ENCODE results near the gene MELTF.

Gene MELTF

GRCh38 chr3:196994056-196994455 is 35.6 kb downstream of the MELTF start:
- DNase-seq (ENCODE audit: low spot score): no peak

DNA sequence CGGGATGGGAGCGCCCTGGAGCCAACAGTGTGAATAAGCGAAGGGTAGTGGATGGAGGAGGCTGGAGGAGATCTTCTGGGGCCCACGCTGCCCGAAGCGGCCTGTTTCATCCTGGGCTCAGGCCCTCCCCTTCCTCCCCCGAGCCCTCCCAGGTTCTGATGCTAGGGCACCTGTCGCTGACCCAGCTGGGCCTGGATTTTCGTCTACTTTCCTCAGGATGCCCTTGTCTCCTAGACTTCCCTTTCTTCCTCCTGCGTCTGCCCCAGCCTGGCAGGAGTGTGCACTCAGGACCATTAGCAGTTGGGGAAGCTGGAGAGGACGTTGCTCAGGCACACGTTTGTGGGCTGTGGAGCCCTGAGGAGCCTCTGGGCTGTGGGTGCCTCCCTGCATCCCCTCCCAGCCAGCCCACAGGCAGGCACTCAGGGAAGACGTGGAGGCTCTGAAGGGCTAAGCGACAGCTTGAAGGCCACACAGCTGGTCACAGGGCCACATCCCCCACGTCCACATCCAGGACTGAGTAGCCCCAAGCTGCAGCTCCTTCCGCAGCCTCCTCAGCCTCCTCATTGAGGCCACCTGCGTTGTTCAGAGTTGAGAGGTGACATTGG is 37.1 kb downstream of the MELTF start:
- DNase-seq (ENCODE audit: low spot score): no peak

DNA sequence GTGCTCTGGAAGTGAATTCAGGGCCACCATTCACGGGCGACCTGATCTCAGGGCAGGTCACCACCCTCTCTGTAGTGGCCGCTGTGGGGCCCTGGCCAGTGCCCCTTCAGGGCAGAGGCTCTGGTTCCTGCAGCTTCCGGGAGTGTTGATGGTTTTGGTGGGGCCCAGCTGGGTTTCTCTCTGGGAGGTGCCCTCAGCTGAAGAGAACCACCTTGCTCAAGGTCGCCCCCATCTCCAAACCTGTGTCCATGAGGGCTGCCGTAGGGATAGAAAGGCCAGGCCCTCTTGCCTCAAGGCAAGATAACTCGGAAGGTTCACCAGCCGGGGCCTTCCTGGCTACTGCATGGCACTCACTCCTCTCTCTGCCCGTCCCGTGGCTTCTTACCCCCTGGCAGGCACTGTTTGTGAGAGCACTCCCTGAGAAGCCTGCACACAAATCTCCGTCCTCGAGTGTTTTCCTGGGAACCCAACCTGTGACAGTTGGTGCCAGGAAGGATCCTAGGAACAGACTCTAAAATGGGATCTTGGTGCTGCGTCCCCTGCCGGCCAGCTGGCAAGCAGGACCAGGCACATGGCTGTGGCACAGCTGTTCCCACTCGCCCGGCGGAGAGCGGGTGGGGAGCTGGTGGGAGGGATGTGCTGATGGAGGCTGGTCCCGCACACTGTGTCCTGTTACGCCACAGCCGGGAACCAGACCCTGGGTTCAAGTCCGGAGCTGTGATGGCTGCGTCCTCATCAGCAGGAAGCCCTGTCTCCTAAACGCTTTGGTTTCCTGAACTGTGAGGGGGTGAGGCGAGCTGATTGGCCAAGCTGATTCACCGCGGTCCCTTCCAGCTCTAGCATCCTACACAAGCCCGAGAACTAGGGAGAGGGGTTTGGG is 37.8 kb downstream of the MELTF start:
- DNase-seq (ENCODE audit: low spot score): no peak

GRCh38 chr3:196990601-196991007 is 39.0 kb downstream of the MELTF start:
- no peak for DNase-seq (ENCODE audit: low spot score)

GRCh38 chr3:196989721-196990262 is 39.8 kb downstream of the MELTF start:
- no peak for DNase-seq (ENCODE audit: low spot score)

- DNase-seq (ENCODE audit: low spot score): no peak
Measured at GRCh38 chr3:196988241-196989029, 41.2 kb downstream of the MELTF start.

DNA sequence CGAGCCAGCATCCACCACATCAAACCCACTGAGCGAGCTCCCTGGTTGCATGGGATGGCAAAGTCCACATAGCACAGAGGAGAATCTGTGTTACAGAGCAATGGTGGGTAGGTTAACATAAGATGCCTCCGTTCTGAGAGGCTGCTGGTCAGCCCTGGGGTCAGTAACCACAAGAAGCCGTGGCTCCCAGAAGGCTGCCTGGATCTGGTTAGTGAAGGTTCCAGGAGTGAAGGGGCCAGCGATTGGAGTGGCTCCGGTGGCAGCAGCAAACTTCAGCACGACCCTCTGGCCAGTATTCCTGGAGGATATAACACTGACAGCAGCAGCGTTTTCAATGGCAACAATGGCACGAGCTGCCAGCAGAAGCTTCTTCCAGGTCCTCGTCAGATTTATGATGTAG is 42.6 kb downstream of the MELTF start:
- no peak for DNase-seq (ENCODE audit: low spot score)

DNA sequence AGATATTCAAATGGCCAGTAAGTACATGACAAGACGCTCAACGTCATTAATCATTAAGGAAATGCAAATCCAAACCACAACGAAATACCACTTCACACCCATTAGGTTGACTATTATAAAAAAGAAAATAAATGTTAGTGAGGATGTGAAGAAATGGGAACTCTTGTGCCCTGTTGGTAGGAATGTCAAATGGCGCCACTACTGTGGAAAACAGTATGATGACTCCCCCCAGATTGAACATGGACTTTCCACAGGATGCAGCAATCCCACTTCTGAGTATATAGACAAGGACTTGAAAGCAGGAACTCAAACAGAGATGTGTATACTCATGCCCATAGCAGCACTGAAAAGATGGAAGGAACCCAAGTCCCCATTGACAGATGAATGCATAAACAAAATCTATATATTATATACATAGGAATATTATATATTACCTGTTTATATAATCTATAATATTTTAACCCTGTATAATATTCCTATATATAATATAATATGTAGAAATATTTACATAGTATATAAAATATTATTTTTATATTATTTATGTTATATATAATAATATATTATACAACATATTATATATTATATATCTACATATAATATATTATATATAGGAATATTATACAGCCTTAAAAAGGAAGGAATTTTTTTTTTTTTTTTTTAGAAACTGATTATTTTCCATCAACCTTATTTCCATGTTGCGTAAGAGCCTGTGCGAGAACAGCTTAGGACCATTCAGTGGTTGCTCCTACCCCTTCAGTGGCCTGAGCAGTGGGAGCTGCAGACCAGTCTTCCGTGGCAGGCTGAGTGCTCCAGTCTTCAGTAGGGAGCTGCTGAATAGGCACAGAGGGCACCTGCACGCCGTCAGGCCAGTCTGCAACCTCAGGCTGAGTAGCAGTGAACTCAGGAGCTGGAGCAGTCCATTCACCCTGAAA is 43.4 kb downstream of the MELTF start:
- DNase-seq (ENCODE audit: low spot score): no peak

DNA sequence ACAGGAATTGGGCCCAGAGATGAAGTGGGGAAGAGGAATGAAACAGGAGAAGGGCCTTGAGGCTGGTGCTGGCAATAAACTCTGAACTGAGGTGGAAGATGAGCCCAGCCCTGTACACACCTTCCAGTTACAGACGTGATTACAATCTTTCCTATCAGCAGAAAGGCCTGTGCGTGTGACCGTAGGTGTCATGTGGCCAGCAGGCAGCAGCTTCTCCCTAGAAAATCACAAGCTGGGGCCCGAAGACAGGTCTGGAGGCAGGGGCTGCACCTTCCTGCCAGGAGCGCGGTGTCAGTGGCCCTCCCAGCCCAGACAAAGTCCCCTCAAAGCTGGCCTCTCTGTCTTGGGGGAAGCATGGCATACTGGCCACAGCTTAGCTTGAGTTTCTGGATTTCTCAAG is 44.3 kb downstream of the MELTF start:
- no peak for DNase-seq (ENCODE audit: low spot score)

- no peak for DNase-seq (ENCODE audit: low spot score)
Measured at GRCh38 chr3:196983186-196983585, 46.4 kb downstream of the MELTF start.

GRCh38 chr3:196981657-196982056 is 48.0 kb downstream of the MELTF start:
- no peak for DNase-seq (ENCODE audit: low spot score)

GRCh38 chr3:196979545-196979944 is 50.1 kb downstream of the MELTF start:
- no peak for DNase-seq (ENCODE audit: low spot score)

- DNase-seq (ENCODE audit: low spot score): no peak
Measured at GRCh38 chr3:196976941-196977340, 52.7 kb downstream of the MELTF start.

GRCh38 chr3:196975349-196975748 is 54.3 kb downstream of the MELTF start:
- DNase-seq (ENCODE audit: low spot score): no peak

DNA sequence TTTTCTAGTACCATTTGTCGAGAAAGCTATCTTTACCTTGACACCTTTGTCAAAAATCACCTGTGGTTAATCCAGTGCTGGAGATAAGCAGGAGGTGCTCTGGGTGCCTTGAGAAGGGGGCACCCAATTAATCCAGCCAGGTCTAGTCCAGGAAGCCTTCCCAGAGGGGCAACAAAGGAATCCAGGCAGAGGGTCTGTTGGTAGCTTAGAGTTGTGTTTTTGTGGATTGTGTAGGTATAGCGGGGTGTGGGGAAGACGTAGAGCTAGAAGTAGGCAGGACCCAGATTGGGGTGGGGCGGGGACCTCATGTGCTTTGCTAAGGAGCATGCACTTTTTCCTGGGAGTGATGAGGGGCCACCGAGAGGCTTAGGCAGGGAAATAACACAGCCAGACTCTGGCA is 55.0 kb downstream of the MELTF start:
- DNase-seq (ENCODE audit: low spot score): no peak

GRCh38 chr3:196971094-196971698 is 58.4 kb downstream of the MELTF start:
- DNase-seq (ENCODE audit: low spot score): peak; percentile 53

DNA sequence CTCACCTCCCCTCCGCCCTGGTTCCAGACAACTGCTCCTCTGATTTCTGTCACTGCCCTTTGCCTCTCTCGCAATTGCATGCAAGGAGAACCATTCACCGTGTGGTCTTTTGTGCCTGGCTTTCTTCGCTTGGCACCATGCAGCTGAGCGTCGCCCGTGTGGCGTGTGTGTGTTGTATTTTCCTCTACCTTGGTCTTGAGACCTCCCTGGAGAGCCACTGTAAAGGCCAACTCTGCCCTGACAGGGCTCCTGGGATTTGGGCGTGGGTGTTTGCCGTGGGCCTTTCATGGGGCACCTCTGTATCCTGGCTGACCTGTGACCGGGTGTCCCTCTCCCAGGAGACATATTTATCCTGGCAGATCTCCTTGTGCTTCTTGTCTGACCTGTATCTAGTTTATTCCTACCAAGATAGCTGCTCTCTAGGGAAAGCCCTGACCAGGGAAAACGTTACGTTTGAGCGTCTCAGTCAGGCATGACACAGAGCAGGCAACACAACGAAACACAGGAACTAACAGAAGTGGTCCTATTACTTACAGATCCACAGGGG is 59.0 kb downstream of the MELTF start:
- DNase-seq (ENCODE audit: low spot score): no peak

GRCh38 chr3:196969660-196970546 is 59.7 kb downstream of the MELTF start:
- DNase-seq (ENCODE audit: low spot score): peak; percentile 72

GRCh38 chr3:196969134-196969659 is 60.4 kb downstream of the MELTF start:
- DNase-seq (ENCODE audit: low spot score): peak; percentile 15
